GM18517 (cell line): ENCODE data around the gene GPLD1.
"Not testable (repeated sequence)": the region's sequence is repeated elsewhere in the genome, so short reads cannot be mapped to it uniquely, and the experiment has no call there.

Experiments
- ATAC-seq: cut with Tn5 transposase; IDR thresholded peaks from one replicate; pipeline ENCODE4 v1.9.1; 2021; ENCODE audit warnings: mild to moderate bottlenecking, moderate library complexity; ENCODE audit not compliant: unreplicated experiment

GPLD1 gene

DNA sequence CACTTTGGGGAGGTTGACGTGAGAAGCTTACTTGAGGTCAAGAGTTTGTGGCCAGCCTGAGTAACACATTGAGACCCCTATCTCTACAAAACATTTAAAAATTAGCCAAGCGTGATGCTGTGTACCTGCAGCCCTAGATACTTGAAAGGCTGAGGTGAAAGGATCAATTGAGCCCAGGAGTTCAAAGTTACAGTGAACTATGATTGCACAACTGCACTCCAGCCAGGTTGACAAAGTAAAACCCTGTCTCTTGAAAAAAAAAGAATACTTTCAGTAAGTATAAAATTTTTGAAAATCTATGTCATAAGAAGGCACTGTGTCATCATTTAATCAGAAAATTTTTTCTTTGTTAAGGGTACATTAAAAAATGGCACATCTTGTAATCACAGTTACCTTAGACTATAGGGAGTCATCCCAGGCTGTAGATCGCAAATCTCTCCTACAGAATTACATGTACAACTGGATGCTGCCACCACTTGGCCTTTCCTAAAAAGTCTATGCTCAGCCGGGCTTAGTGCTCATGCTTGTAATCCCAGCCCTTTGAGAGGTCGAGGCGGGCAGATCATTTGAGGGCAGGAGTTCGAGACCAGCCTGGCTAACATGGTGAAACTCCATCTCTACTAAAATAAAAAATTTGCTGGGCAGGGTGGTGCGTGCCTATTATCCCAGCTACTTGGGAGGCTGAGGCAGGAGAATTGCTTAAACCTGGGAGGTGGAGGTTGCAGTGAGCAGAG lies 103.7 kb downstream of the GPLD1 start:
- no peak for ATAC-seq

DNA sequence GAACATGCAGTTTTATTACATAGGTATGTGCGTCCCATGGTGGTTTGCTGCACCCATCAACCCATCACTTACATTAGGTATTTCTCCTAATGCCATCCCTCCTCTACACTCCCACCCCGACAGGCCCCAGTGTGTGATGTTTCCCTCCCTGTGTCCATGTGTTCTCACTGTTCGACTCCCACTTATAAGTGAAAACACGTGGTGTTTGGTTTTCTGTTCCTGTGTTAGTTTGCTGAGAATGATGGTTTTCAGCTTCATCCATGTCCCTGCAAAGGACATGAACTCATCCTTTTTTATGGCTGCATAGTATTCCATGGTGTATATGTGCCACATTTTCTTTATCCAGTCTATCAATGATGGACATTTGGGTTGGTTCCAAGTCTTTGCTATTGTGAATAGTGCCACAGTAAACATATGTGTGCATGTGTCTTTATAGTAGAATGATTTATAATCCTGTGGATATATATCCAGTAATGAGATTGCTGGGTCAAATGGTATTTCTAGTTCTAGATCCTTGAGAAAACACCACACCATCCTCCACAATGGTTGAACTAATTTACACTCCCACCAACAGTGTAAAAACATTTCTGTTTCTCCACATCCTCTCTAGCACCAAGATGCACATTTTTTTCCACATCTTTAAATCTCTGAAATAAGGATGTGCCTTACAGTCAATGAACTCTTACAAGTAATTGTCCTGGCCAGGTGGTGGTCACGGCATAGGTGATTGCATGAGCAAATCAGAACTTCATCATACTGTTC lies 104.8 kb downstream of the GPLD1 start:
- not testable (repeated sequence) for ATAC-seq

DNA sequence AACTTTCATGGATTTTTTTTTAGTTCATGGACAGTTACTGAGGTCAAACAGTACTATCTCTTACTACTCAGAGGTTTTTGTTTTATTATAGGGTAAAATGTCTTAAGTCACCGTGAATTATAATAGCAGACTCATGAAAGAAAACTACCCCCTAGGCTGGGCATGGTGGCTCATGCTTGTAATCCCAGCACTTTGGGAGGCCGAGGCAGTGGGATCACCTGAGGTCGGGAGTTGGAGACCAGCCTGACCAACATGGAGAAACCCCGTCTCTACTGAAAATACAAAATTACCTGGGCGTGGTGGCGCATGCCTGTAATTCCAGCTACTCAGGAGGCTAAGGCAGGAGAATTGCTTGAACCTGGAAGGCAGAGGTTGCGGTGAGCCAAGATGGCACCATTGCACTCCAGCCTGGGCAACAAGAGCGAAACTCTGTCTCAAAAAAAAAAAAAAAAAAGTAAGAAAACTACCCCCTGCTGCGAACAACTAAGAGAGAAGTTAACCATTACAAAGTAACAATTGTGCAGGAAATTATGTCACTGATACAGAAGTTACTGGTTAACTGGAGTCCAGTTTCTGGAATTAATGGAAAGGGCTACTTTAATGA lies 106.4 kb downstream of the GPLD1 start:
- ATAC-seq, result not testable (repeated sequence)

DNA sequence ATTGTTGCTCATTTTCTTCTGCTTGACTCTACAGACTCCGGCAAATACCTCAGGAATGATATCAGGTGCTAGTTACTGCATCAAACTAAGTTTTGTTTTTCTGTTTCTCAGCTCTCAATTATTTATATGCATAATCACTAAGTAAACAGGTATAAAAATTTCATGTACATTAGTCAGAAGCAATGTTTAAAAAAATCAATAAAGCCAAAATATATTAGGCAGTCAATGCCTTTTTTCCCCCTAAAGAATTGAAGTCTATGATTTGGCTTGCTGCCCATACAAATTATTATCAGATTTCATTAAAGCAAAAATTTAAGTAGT lies 107.2 kb downstream of the GPLD1 start:
- no peak for ATAC-seq

DNA sequence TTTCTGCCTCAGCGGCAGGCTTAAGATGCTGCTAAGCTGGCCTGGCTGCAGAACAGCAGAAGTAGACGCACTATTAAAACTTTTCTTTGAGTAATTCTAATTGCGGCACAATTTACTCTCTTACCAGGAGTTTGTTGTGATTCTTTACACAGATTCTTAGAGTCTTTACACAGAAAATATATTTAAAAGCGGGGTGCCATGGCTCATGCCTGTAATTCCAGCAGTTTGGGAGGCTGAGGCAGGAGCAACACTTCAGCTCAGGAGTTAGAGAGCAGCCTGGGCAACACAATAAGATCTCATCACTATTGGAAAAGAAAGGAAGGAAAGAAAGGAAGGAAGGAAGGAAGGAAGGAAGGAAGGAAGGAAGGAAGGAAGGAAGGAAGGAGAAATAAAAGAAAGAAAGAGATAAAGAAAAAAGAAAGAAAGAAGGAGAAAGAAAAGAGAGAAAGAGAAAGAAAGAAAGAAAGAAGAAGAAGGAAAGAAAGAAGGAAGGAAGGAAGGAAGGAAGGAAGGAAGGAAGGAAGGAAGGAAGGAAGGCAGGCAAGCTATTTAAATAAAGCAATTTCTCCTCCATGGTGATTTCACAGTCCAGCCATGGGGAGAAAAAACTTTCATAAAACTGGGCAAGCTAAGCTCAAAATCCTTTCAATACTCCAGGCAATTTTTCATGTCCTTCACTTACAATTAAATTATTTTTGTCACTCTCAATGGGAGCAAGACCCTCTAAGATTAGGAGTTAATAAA lies 107.7 kb downstream of the GPLD1 start:
- no peak for ATAC-seq

DNA sequence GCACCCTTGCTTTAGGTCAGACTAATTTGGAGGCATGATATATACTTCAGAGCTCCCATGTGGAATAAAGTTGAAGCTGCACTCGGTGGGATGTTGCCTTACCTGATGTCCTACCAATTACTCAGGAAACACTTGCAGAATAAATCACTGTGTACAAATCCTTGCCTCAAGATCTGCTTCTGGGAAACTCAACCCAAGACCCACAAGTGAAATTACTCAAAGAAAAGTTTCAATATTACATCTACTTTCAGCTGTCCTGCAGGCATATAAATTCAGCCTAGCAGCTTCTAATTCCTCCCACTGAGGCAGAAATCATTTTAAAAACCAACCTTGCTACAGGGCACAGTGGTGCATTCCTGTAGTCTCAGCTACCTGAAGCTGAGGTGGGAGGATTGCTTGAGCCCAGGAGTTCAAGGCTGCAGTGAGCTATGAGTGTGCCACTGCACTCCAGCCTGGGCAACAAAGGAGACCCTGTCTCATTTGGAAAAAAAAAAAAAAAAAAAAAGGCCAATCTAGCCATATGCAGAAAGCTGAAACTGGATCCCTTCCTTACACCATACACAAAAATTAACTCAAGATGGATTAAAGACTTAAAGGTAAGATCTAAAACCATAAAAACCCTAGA lies 110.8 kb downstream of the GPLD1 start:
- ATAC-seq, result no peak
